Neuronal stem cell (in vitro differentiated cells): ENCODE measurements around the gene RHOT1.

ENCODE experiments used
- DNase-seq: peaks from one replicate; pipeline ENCODE4 v3.0.0-alpha.2; 2013; ENCODE audit warnings: low spot score
- H2AFZ ChIP-seq: one replicate; pipeline ENCODE4 v1.6.1; 2013; ENCODE audit warnings: mild to moderate bottlenecking, low read length, inconsistent platforms
- H2AK5ac ChIP-seq: 2 replicates; pipeline ENCODE4 v1.6.1; 2013; ENCODE audit warnings: low read depth, mild to moderate bottlenecking, inconsistent platforms, low read length, moderate library complexity, mixed read lengths
- H2BK120ac ChIP-seq: 2 replicates; pipeline ENCODE4 v1.6.1; 2013; ENCODE audit warnings: low read depth, mild to moderate bottlenecking, inconsistent platforms, low read length, moderate library complexity, mixed read lengths
- H2BK12ac ChIP-seq: one replicate; pipeline ENCODE4 v1.6.1; 2013; ENCODE audit warnings: low read length, inconsistent platforms
- H2BK15ac ChIP-seq: 2 replicates; pipeline ENCODE4 v1.6.1; 2013; ENCODE audit warnings: mild to moderate bottlenecking, low read length, inconsistent platforms, mixed read lengths
- H2BK5ac ChIP-seq: one replicate; pipeline ENCODE4 v1.6.1; 2013; ENCODE audit warnings: inconsistent platforms, mild to moderate bottlenecking, low read length, moderate library complexity
- H3K14ac ChIP-seq: one replicate; pipeline ENCODE4 v1.6.1; 2013; ENCODE audit warnings: low read length, inconsistent platforms
- H3K18ac ChIP-seq: 2 replicates; pipeline ENCODE4 v1.6.1; 2013; ENCODE audit warnings: low read length, inconsistent platforms
- H3K23ac ChIP-seq: 2 replicates; pipeline ENCODE4 v1.6.1; 2013; ENCODE audit warnings: low read depth, mild to moderate bottlenecking, mixed read lengths, low read length, inconsistent platforms; ENCODE audit not compliant: poor library complexity
- H3K27ac ChIP-seq: replicated peaks from 3 replicates; pipeline ENCODE4 v1.5.1; 2013; ENCODE audit warnings: low read length, inconsistent platforms
- H3K27me3 ChIP-seq, 3 experiments: 2 replicates each; pipeline ENCODE4 v1.6.1; 2013; ENCODE audit warnings: low read length in 3 of 3, mild to moderate bottlenecking in 2 of 3, inconsistent platforms in 1 of 3, low read depth in 1 of 3, mixed read lengths in 1 of 3, moderate library complexity in 1 of 3; ENCODE audit not compliant: control insufficient read depth in 3 of 3, insufficient read depth in 3 of 3
- H3K36me3 ChIP-seq, 2 donors: replicated peaks in 1 of 2; 2 replicates each; pipeline ENCODE4 v1.6.1; 2013; ENCODE audit warnings: low read length in 2 of 2; ENCODE audit not compliant: control insufficient read depth in 2 of 2, insufficient read depth in 2 of 2
- H3K4ac ChIP-seq: 2 replicates; pipeline ENCODE4 v1.6.1; 2013; ENCODE audit warnings: inconsistent platforms, mild to moderate bottlenecking, low read length, moderate library complexity
- H3K4me1 ChIP-seq, 2 donors: 1 replicate in 1 of 2; 2 replicates in 1 of 2; pipeline ENCODE4 v1.6.1; 2013; ENCODE audit warnings: low read length in 2 of 2, low read depth in 1 of 2; ENCODE audit not compliant: control insufficient read depth in 2 of 2, insufficient read depth in 1 of 2
- H3K4me2 ChIP-seq: one replicate; pipeline ENCODE4 v1.6.1; 2013; ENCODE audit warnings: mild to moderate bottlenecking, low read length, inconsistent platforms; ENCODE audit not compliant: insufficient read depth, poor library complexity, severe bottlenecking
- H3K4me3 ChIP-seq, 2 donors: 2 replicates each; pipeline ENCODE4 v1.5.1; 2013; ENCODE audit warnings: low read length in 2 of 2, mild to moderate bottlenecking in 2 of 2, inconsistent platforms in 1 of 2, moderate library complexity in 1 of 2
- H3K79me1 ChIP-seq: one replicate; pipeline ENCODE4 v1.6.1; 2013; ENCODE audit warnings: low read depth, mild to moderate bottlenecking, inconsistent platforms, low read length, moderate library complexity
- H3K9ac ChIP-seq: one replicate; pipeline ENCODE4 v1.6.1; 2013; ENCODE audit warnings: mild to moderate bottlenecking, low read depth, low read length, inconsistent platforms; ENCODE audit not compliant: poor library complexity
- H3K9me3 ChIP-seq, 2 donors: replicated peaks in 1 of 2; 2 replicates each; pipeline versions ENCODE3 to v1.6.1; 2013; ENCODE audit warnings: low read length in 2 of 2, mild to moderate bottlenecking in 2 of 2, inconsistent platforms in 1 of 2, low read depth in 1 of 2, mixed read lengths in 1 of 2, moderate library complexity in 1 of 2; ENCODE audit not compliant: control insufficient read depth in 2 of 2, insufficient read depth in 1 of 2
- H4K8ac ChIP-seq: one replicate; pipeline ENCODE4 v1.6.1; 2013; ENCODE audit warnings: low read depth, mild to moderate bottlenecking, inconsistent platforms, low read length, moderate library complexity
- H4K91ac ChIP-seq: one replicate; pipeline ENCODE4 v1.6.1; 2013; ENCODE audit warnings: low read length, low read depth, mild to moderate bottlenecking, inconsistent platforms; ENCODE audit not compliant: poor library complexity
- WGBS, 2 donors: extraction: QIAGEN DNeasy Blood & Tissue Kit; methylation state at CpG; one replicate each; pipeline ENCODE4 v1.1.7; 2013; ENCODE audit warnings: missing lambda C conversion rate in 2 of 2, mixed read lengths in 1 of 2; ENCODE audit not compliant: insufficient read length in 2 of 2, insufficient replicate concordance in 1 of 2; ENCODE audit errors: extremely low coverage in 2 of 2; 5-methylcytosine and 5-hydroxymethylcytosine counted together

Gene RHOT1

DNA sequence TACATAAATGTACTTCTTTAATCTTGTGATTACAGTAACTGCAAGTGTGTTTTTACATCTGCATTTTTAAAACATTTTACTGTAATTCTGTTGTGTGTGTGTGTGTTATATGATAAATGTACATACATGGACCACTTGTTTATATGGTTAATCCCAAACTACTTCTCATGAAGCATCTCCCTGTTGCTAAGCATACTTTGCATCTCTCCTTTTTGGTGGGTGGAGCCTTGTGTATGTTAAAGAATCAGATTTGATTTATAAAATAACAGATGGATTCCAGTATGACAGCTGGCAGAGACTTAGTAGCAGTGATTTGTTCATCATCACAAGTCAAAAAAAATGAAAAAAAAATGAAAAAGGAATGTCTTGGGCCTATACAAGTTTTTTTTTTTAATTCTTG, 67.3 kb downstream of the RHOT1 start:
- H3K4me1 ChIP-seq, result no peaks in the 10 kb centered on the region
- H3K79me1 ChIP-seq, result no peaks in the 10 kb centered on the region
- no peaks in the 10 kb centered on the region for H3K27me3 ChIP-seq
- H3K4ac ChIP-seq, result no peak overlapping the region
- H3K23ac ChIP-seq, result no peak overlapping the region
- no peak for DNase-seq
- no peaks in the 10 kb centered on the region for H3K9me3 ChIP-seq
- no peak overlapping the region for H3K14ac ChIP-seq
- H4K8ac ChIP-seq, result no peak overlapping the region
- no peak overlapping the region for H3K9ac ChIP-seq
- H3K18ac ChIP-seq, result no peak overlapping the region
- H2AFZ ChIP-seq, result no peak overlapping the region
- no peak overlapping the region for H3K27ac ChIP-seq
- no peak overlapping the region for H3K4me2 ChIP-seq
- peaks cover 5 to 89% of the 10 kb centered on the region in 2 donors for H3K36me3 ChIP-seq
- no peak overlapping the region for H2BK12ac ChIP-seq
- H4K91ac ChIP-seq, result no peak overlapping the region
- H2BK15ac ChIP-seq, result no peak overlapping the region
- no peak overlapping the region for H2AK5ac ChIP-seq
- no peak overlapping the region for H3K4me3 ChIP-seq
- no peak overlapping the region for H2BK5ac ChIP-seq
- H2BK120ac ChIP-seq, result no peak overlapping the region

DNA sequence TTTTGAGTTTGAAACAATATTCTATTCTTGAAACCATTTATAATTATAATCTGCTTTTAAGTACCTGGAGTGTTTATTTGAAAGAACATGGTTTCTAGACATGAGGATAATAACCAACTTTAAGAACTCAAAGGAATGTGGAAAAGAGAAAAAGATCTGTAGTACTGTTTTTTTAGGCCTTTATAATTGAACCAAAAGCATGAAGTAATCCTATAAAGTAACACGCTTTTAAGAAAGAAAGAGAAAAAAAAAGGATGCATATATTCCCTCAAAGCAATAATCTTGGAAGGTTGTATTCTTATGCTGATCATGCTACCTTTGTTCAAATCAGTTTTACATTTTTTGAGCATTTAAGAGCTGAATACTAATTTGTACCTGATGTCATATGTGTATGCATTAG, 69.4 kb downstream of the RHOT1 start:
- Histone ChIP-seq H3K36me3 (peaks cover 5 to 82% of the 10 kb centered on the region in 2 donors), H3K27ac (no peak overlapping the region), H3K79me1 (no peaks in the 10 kb centered on the region), H3K27me3 (no peaks in the 10 kb centered on the region), H2BK12ac (no peak overlapping the region), H4K91ac (no peak overlapping the region), H2BK15ac (no peak overlapping the region), H2BK120ac (no peak overlapping the region), H3K23ac (no peak overlapping the region), H3K4me3 (no peak overlapping the region), H3K4ac (no peak overlapping the region), H3K9ac (no peak overlapping the region), H2BK5ac (no peak overlapping the region), H4K8ac (no peak overlapping the region), H3K18ac (no peak overlapping the region), H3K4me2 (no peak overlapping the region), H3K9me3 (no peaks in the 10 kb centered on the region), H3K4me1 (no peaks in the 10 kb centered on the region), H3K14ac (no peak overlapping the region), H2AFZ (no peak overlapping the region), H2AK5ac (no peak overlapping the region)
- DNase-seq, result no peak
- WGBS, 2 donors, result no CpG with 5 or more reads among the region's 1 CpG

DNA sequence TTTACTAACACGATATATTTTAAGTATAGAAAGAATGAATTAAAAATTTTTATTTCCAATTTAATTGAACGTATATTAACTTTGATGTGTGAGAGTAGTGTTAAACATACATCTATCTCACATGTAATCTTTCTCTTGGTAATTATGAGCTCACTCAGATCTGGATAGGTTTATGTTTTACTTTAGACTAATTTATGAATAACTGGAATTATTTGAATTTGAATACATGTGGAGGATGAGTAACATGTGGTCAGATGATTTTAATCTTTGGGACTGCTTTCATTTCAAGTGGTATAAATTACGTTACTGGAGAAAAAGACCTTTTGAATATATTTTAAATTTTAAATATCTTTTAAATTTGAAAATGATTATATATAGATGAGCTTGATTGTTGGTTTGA, 73.4 kb downstream of the RHOT1 start:
- no peaks in the 10 kb centered on the region for H3K4me1 ChIP-seq
- no peak overlapping the region for H3K4me2 ChIP-seq
- no peak overlapping the region for H4K91ac ChIP-seq
- DNase-seq, result no peak
- no peak overlapping the region for H3K9ac ChIP-seq
- H3K23ac ChIP-seq, result no peak overlapping the region
- no peak overlapping the region for H3K14ac ChIP-seq
- H3K27ac ChIP-seq, result no peak overlapping the region
- H2AFZ ChIP-seq, result no peak overlapping the region
- no peaks in the 10 kb centered on the region for H3K79me1 ChIP-seq
- H3K9me3 ChIP-seq, result no peaks in the 10 kb centered on the region
- no peak overlapping the region for H3K18ac ChIP-seq
- no peak overlapping the region for H2AK5ac ChIP-seq
- peaks cover 2 to 42% of the 10 kb centered on the region in 2 donors for H3K36me3 ChIP-seq
- no peak overlapping the region for H3K4ac ChIP-seq
- no peak overlapping the region for H2BK12ac ChIP-seq
- no peaks in the 10 kb centered on the region for H3K27me3 ChIP-seq
- H2BK120ac ChIP-seq, result no peak overlapping the region
- H3K4me3 ChIP-seq, result no peak overlapping the region
- no peak overlapping the region for H2BK5ac ChIP-seq
- H2BK15ac ChIP-seq, result no peak overlapping the region
- WGBS, 2 donors, result no CpG with 5 or more reads among the region's 3 CpGs
- H4K8ac ChIP-seq, result no peak overlapping the region

DNA sequence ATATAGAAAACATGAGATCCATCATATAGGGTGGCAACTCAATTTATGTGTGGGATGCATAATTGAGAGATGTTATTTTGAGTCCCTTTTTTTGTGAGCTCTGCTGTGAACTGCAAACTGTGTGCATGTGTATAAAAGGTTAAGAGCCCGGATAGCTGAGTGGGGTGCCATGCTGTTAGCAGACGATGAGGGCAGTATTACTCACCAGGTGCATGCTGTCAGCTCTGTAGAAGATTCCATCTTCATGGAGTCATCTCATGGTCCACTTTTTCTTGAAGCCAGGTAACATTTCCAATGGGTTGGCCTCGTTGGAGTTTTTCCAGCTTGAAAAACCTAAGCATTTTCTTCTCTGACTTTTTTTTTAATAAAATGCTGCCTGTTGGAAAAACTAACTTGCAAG, 80.3 kb downstream of the RHOT1 start:
- H3K9ac ChIP-seq, result no peak overlapping the region
- no peak overlapping the region for H2BK5ac ChIP-seq
- peaks cover 0 to 14% of the 10 kb centered on the region in 2 donors for H3K36me3 ChIP-seq
- no peak overlapping the region for H2BK12ac ChIP-seq
- no peak overlapping the region for H2BK15ac ChIP-seq
- H4K91ac ChIP-seq, result no peak overlapping the region
- H3K4me2 ChIP-seq, result no peak overlapping the region
- peaks cover 0 to under 1% of the 10 kb centered on the region in 2 donors for H3K4me1 ChIP-seq
- H3K14ac ChIP-seq, result no peak overlapping the region
- no peak overlapping the region for H4K8ac ChIP-seq
- no peak overlapping the region for H2AK5ac ChIP-seq
- no peaks in the 10 kb centered on the region for H3K9me3 ChIP-seq
- H3K79me1 ChIP-seq, result no peaks in the 10 kb centered on the region
- H2BK120ac ChIP-seq, result no peak overlapping the region
- no peak overlapping the region for H3K4ac ChIP-seq
- no CpG with 5 or more reads among the region's 3 CpGs for WGBS, 2 donors
- no peak overlapping the region for H3K4me3 ChIP-seq
- no peak overlapping the region for H3K23ac ChIP-seq
- no peak for DNase-seq
- H3K18ac ChIP-seq, result no peak overlapping the region
- no peaks in the 10 kb centered on the region for H3K27me3 ChIP-seq
- no peak overlapping the region for H3K27ac ChIP-seq
- H2AFZ ChIP-seq, result no peak overlapping the region
